ENCODE results near the gene CHERP.
A peak's percentile ranks its signal among the peaks of the same experiment; 100 is the strongest.
"Not testable (repeated sequence)": the region's sequence is repeated elsewhere in the genome, so short reads cannot be mapped to it uniquely, and the experiment has no call there.

The CHERP gene

DNA sequence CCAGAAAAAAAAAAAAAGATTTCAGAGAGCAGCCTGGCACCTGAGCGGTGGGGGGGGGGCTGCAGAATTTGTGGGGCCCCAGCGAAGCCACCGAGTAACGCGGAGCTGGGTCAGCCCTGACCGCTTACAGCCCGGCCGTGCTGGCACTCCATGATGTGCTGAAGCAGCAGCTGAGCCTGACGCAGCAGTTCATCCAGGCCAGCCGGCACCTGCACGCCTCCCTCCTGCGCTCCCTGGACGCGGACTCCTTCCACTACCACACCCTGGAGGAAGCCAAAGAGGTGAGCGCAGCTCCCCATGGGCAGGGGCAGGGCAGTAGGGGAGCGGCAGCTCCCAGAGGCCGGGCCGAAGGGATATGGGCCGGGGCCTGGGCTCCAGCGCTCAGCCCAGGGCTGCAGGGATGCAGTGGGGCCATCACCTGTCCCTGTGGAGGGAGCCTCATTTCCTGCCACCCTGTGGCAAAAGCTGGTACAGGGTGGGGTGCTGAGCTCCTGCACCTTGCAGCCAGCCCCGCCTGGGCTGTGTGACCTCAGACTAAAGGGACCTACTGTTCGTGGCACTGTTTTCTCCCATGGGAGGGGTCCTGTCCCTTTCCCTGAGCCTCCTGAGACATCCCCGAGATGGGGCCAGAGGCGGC, 27.7 kb downstream of the CHERP start:
- peaks cover 22% of the 10 kb centered on the region for H3K36me3 Mint-ChIP-seq (ENCODE audit: low read depth)
- H3K4me3 Mint-ChIP-seq: no peak overlapping the region
- H3K4me1 Mint-ChIP-seq: no peaks in the 10 kb centered on the region
- H3K27me3 Mint-ChIP-seq (ENCODE audit: low read depth, poor library complexity): no peaks in the 10 kb centered on the region
- no peak overlapping the region for H3K27ac Mint-ChIP-seq
- no peaks in the 10 kb centered on the region for H3K9me3 Mint-ChIP-seq
- no peak for DNase-seq
- TF ChIP-seq, protein P1, sequence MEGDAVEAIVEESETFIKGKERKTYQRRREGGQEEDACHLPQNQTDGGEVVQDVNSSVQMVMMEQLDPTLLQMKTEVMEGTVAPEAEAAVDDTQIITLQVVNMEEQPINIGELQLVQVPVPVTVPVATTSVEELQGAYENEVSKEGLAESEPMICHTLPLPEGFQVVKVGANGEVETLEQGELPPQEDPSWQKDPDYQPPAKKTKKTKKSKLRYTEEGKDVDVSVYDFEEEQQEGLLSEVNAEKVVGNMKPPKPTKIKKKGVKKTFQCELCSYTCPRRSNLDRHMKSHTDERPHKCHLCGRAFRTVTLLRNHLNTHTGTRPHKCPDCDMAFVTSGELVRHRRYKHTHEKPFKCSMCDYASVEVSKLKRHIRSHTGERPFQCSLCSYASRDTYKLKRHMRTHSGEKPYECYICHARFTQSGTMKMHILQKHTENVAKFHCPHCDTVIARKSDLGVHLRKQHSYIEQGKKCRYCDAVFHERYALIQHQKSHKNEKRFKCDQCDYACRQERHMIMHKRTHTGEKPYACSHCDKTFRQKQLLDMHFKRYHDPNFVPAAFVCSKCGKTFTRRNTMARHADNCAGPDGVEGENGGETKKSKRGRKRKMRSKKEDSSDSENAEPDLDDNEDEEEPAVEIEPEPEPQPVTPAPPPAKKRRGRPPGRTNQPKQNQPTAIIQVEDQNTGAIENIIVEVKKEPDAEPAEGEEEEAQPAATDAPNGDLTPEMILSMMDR (IDR thresholded peaks at IDR 0.05): no peak

GRCh38 chr19:16512611-16513010, 29.6 kb downstream of the CHERP start:
- H3K9me3 Mint-ChIP-seq; DNase-seq; H3K4me1 Mint-ChIP-seq; H3K27me3 Mint-ChIP-seq (ENCODE audit: low read depth, poor library complexity); H3K4me3 Mint-ChIP-seq; H3K27ac Mint-ChIP-seq: not testable (repeated sequence)
- peaks cover 21% of the 10 kb centered on the region for H3K36me3 Mint-ChIP-seq (ENCODE audit: low read depth)

GRCh38 chr19:16509141-16510061, 32.8 kb downstream of the CHERP start:
- Mint-ChIP-seq H3K27me3 (ENCODE audit: low read depth, poor library complexity) (no peaks in the 10 kb centered on the region), H3K9me3 (no peaks in the 10 kb centered on the region), H3K36me3 (ENCODE audit: low read depth) (peaks cover 25% of the 10 kb centered on the region), H3K27ac (peak overlapping the region; percentile 68), H3K4me3 (no peak overlapping the region), H3K4me1 (no peaks in the 10 kb centered on the region)
- DNase-seq: no peak
- TF ChIP-seq, protein P1 (IDR thresholded peaks at IDR 0.05): no peak

DNA sequence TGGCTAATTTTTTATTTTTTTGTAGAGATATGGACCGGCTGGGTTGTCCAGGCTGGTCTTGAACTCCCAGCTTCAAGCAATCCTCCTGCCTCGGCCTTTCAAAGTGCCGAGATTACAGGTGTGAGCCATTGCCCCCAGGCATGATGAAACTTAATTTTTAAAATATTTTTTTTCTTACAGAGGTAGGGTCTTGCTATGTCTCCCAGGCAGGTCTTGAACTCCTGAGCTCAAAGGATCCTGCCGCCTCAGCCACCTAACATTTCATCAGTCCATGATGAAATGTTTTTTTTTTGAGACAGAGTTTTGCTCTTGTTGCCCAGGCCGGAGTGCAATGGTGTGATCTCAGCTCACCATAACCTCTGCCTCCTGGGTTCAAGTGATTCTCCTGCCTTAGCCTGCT, 33.7 kb downstream of the CHERP start:
- Mint-ChIP-seq H3K4me3 (no peak overlapping the region), H3K27me3 (ENCODE audit: low read depth, poor library complexity) (no peaks in the 10 kb centered on the region), H3K4me1 (no peaks in the 10 kb centered on the region), H3K27ac (no peak overlapping the region), H3K9me3 (no peaks in the 10 kb centered on the region), H3K36me3 (ENCODE audit: low read depth) (peaks cover 28% of the 10 kb centered on the region)
- no peak for DNase-seq
- TF ChIP-seq, protein P1 (IDR thresholded peaks at IDR 0.05): no peak

DNA sequence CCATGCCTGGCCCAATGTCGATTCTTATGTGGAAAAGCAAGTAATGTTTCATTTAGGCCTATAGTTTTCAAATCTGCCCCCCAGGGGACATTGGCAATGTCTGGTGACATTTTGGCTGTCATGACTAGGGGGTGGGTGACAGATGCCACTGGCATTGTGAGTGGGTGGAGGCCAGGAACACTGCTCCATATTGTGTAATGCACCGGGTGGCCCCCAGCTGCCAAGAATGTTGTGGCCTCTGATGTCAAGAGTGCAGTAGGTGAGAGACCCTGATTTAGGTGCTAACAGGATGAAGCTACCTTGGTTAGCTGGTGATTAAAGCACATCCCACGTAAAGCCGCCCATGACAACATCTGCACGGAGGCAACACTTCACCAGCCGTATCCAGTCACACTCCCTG, 35.3 kb downstream of the CHERP start:
- H3K27ac Mint-ChIP-seq: no peak overlapping the region
- H3K9me3 Mint-ChIP-seq: no peaks in the 10 kb centered on the region
- peaks cover 23% of the 10 kb centered on the region for H3K36me3 Mint-ChIP-seq (ENCODE audit: low read depth)
- TF ChIP-seq, protein P1 (IDR thresholded peaks at IDR 0.05): no peak
- H3K4me1 Mint-ChIP-seq: no peaks in the 10 kb centered on the region
- no peak overlapping the region for H3K4me3 Mint-ChIP-seq
- no peaks in the 10 kb centered on the region for H3K27me3 Mint-ChIP-seq (ENCODE audit: low read depth, poor library complexity)
- DNase-seq: no peak

DNA sequence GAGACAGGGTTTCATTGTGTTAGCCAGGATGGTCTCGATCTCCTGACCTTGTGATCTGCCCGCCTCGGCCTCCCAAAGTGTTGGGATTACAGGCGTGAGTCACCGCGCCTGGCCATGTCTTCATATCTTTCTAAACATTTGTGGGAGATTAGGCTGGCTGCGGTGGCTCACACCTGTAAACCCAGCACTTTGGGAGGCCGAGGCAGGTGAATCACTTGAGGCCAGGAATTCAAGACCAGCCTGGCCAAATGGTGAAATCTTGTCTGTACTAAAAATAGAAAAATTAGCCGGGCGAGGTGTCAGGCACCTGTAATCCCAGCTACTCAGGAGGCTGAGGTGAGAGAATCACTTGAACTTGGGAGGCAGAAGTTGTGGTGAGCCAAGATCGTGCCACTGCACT, 36.1 kb downstream of the CHERP start:
- H3K27me3 Mint-ChIP-seq (ENCODE audit: low read depth, poor library complexity); DNase-seq; H3K4me3 Mint-ChIP-seq; H3K9me3 Mint-ChIP-seq; H3K27ac Mint-ChIP-seq; H3K4me1 Mint-ChIP-seq: not testable (repeated sequence)
- peaks cover 23% of the 10 kb centered on the region for H3K36me3 Mint-ChIP-seq (ENCODE audit: low read depth)

Measured in nephron progenitor cell (in vitro differentiated cells).